Cardiac muscle cell (in vitro differentiated cells and primary cell): ENCODE measurements around the gene PRR33. TPM values are rescaled to one million over a fixed set of nuclear protein-coding genes. Genes with fewer than 3 reads are reported as not detected.
A peak's percentile ranks its signal among the peaks of the same experiment; 100 is the strongest.

Source experiments
- DNase-seq, 2 donors: peaks; one replicate each; pipeline versions ENCODE4 v3.0.0 to v3.0.0-alpha.2; 2010 to 2017; ENCODE audit warnings: low read depth in 1 of 2, low spot score in 1 of 2
- H3K27ac ChIP-seq: fragments of 200-600 bp; sonication (generic); 2 replicates; pipeline ENCODE4 v1.5.1; 2016
- H3K27me3 ChIP-seq: fragments of 200-600 bp; sonication (generic); 2 replicates; pipeline ENCODE4 v1.6.0; 2016; ENCODE audit warnings: control low read depth
- H3K36me3 ChIP-seq: fragments of 200-600 bp; sonication (generic); 2 replicates; pipeline ENCODE4 v1.5.1; 2016; ENCODE audit warnings: control low read depth
- H3K4me1 ChIP-seq: fragments of 200-600 bp; sonication (generic); 2 replicates; pipeline ENCODE4 v1.8.1; 2017; ENCODE audit warnings: low read depth, mild to moderate bottlenecking, mixed run types
- H3K4me3 ChIP-seq: fragments of 200-600 bp; sonication (generic); 2 replicates; pipeline ENCODE4 v1.5.1; 2016; ENCODE audit warnings: mild to moderate bottlenecking
- H3K9me3 ChIP-seq: fragments of 200-600 bp; sonication (generic); 2 replicates; pipeline ENCODE4 v1.5.1; 2017; ENCODE audit warnings: low read depth, mild to moderate bottlenecking, control low read depth
- CTCF ChIP-seq: IDR thresholded peaks from 2 replicates; pipeline ENCODE4 v1.5.1; 2012; ENCODE audit warnings: low read depth, mild to moderate bottlenecking, low read length
- polyA plus RNA-seq: library from polyadenylated mRNA; unstranded; fragments of >200 nt; fragmentation: Nextera tagmentation; extraction: Ambion mirVana; gene quantifications from 2 replicates; pipeline ENCODE4 v1.2.1, GENCODE V29; 2016
- total RNA-seq: library from RNA; depleted of rRNA; stranded (reverse); fragments of >200 nt; gene quantifications from 2 replicates; pipeline ENCODE4 v1.2.3, GENCODE V29; 2016

Gene PRR33
- total and polyA plus RNA-seq, 2 experiments from 2014 or later: not detected

- H3K27ac ChIP-seq: no peak overlapping the region
- no peaks in the 10 kb centered on the region for H3K4me1 ChIP-seq
- no peaks in the 10 kb centered on the region for H3K9me3 ChIP-seq
- no peak overlapping the region for H3K4me3 ChIP-seq
- DNase-seq: peak in 1 of 2 donors; percentile 34
- no peaks in the 10 kb centered on the region for H3K36me3 ChIP-seq
- TF ChIP-seq CTCF: no peak
- no peaks in the 10 kb centered on the region for H3K27me3 ChIP-seq
These were observed 2.1 kb upstream of the PRR33 start for GRCh38 chr11:1893581-1894359.

- TF ChIP-seq CTCF: no peak
- Histone ChIP-seq H3K4me1 (no peaks in the 10 kb centered on the region), H3K27me3 (no peaks in the 10 kb centered on the region), H3K4me3 (no peak overlapping the region), H3K36me3 (no peaks in the 10 kb centered on the region), H3K9me3 (no peaks in the 10 kb centered on the region), H3K27ac (no peak overlapping the region)
- DNase-seq: no peak
These were observed 863 bp upstream of the PRR33 start for GRCh38 chr11:1892558-1892957.

DNA sequence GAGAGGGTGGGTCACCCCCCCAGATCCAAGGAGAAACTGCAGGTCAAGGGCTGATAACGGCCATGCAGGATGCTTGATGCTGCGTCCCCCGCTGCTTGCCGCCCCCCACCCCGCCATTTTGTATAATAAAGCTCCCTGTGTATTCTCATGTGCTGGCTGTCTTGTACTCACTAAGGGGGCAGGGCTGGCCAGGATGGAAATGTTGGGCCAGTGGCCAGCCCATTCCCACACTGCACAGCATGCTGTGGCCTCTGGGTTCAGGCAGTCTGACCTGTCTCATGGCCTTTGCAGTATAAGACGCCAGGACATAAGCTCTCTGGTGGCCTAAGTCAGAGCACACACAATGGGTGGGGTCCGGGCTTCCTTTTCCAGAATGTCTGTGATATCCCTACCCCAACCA is 421 bp upstream of the PRR33 start:
- H3K27me3 ChIP-seq: no peaks in the 10 kb centered on the region
- H3K27ac ChIP-seq: no peak overlapping the region
- no peak for DNase-seq
- H3K4me3 ChIP-seq: no peak overlapping the region
- no peaks in the 10 kb centered on the region for H3K9me3 ChIP-seq
- TF ChIP-seq CTCF: no peak
- no peaks in the 10 kb centered on the region for H3K4me1 ChIP-seq
- H3K36me3 ChIP-seq: no peaks in the 10 kb centered on the region

DNA sequence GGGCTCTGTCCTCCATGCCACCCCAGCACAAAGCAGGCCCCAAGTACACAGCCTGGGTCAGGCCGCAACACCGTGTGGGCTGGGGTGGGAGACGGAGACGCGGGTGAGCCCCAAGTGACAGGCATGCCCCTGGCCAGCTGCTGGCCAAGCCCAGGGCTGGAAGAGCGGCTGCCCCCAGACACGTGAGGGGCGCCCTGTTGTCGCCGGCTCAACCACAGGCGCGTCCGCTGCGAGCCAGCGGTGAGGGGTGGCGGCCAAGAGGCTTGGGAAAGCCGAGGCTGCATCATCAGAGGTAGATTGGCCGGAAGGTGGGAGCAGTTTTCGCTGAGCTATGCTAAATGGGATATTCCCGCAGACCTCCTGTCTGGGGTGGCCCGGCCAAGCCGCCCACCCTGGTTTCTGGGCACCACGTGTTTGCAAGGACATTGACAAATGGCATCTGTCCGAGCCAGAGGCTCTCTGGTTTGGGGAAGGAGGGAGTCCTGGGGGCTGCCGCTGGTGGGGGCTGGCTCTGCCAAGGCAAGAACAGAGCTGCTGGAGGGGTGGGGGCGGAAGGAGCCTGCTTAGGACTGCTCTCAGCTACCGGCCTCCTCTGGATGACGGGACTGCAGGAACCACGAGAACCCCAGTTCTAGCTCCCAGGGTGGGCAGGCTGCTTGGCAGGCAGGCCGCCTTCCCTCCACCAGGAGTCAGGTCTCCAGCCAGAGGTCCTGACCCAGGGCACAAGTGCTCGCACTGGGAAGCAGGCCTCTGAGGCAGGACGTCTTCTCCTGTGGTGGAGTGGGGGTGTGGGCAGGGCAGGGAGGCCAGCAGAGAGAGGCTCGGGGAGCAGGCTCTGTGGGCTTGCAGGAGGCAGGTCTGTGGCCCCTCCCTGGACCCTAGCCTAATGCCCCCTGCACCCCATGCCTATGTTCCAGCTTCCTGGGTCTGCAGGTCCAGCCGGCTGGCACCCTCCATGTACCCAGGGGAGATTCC is 552 bp downstream of the PRR33 start:
- DNase-seq: no peak
- H3K36me3 ChIP-seq: no peaks in the 10 kb centered on the region
- H3K4me3 ChIP-seq: no peak overlapping the region
- no peaks in the 10 kb centered on the region for H3K9me3 ChIP-seq
- no peak overlapping the region for H3K27ac ChIP-seq
- no peak for TF ChIP-seq CTCF
- no peaks in the 10 kb centered on the region for H3K4me1 ChIP-seq
- H3K27me3 ChIP-seq: no peaks in the 10 kb centered on the region

GRCh38 chr11:1889941-1890855 is 1.5 kb downstream of the PRR33 start:
- Histone ChIP-seq H3K4me3 (no peak overlapping the region), H3K27ac (no peak overlapping the region), H3K27me3 (no peaks in the 10 kb centered on the region), H3K9me3 (no peaks in the 10 kb centered on the region), H3K4me1 (no peaks in the 10 kb centered on the region), H3K36me3 (no peaks in the 10 kb centered on the region)
- no peak for TF ChIP-seq CTCF
- DNase-seq: no peak
